ENCODE results near the gene SHLD1.
A peak's percentile ranks its signal among the peaks of the same experiment; 100 is the strongest.

The SHLD1 gene

DNA sequence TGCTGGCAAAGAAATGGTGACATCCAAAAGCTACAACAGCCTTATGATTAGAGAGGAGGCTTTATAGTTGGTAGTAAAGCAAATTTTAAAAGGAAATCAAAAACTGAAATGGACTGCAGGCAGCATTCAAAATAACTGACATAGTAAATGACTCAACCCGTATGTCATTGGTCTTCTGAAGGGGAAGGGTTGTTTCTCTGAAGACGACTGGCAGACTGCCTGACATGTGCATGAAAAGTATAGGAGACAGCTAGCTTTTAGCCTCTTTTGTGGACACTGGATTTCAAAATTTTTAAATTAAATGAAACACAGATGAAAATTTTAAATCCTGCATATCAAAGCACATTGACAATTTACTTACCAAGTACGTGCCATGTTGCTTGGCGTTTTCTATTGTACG lies 109.4 kb downstream of the SHLD1 start:
- DNase-seq = no peak

DNA sequence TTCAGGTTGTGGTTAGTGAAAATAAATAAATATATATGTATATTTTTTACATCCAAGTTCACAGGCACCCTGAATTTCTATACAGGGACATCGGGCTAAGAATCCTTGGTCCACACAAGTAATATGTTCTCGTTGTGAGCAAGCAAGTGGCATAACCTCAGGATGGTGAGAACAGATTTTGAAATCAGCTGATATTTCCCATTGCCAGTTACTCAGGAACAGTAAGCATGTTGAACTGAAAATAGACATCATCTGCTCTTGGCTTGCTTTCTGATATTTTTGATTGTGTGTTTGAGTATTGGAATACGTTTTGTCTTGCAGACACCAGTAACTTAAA lies 112.5 kb downstream of the SHLD1 start:
- no peak for DNase-seq

DNA sequence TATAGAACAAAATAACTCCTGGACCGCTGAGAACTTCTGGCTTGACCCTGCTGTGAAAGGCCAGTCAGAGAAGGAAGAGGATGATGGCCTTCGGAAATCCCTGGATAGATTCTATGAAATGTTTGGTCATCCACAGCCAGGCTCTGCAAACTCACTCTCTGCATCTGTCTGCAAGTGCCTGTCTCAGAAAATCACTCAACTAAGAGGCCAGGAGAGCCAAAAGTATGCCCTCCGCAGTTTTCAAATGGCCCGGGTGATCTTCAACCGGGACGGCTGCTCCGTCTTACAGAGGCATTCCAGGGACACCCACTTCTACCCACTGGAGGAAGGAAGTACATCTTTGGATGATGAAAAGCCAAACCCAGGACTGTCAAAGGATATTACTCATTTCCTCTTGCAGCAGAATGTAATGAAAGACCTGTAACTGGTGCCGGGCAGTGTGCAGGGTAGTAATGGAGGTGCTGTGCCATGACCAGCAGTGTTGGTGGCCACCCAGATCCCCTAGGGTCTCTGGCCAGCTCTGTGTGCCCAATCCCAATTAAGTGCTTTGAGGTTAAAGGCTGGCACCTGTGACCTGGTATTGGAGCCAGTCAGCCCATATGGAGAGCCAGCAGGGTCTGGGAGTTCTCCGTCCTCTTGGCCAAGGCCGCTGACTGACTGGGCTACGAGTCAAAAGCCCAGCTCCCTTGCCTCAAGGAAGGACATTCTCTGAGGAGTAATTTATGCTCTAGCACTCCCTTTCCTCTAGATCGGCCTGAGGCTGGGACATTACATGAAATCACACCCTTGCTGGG lies 113.0 kb downstream of the SHLD1 start:
- DNase-seq = no peak

DNA sequence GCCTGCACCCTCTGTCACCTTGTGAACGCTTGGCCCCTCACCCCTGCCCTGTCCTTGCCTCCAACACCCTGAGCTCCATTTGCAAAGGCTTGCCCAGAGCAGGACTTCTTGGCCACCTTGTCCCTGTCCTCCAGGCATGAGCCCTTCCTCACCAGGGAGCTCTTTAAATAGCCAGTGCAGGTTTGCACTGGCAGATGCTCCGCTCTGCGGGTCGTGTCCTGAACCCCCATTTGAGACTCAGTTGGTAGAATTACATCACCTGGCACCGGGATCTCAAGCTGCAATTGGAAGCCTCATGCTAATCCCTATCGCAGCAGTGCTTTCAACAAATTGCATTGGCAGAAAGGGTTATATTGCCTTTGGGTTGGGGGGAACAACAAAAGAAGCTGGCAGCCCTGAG lies 114.2 kb downstream of the SHLD1 start:
- no peak for DNase-seq

DNA sequence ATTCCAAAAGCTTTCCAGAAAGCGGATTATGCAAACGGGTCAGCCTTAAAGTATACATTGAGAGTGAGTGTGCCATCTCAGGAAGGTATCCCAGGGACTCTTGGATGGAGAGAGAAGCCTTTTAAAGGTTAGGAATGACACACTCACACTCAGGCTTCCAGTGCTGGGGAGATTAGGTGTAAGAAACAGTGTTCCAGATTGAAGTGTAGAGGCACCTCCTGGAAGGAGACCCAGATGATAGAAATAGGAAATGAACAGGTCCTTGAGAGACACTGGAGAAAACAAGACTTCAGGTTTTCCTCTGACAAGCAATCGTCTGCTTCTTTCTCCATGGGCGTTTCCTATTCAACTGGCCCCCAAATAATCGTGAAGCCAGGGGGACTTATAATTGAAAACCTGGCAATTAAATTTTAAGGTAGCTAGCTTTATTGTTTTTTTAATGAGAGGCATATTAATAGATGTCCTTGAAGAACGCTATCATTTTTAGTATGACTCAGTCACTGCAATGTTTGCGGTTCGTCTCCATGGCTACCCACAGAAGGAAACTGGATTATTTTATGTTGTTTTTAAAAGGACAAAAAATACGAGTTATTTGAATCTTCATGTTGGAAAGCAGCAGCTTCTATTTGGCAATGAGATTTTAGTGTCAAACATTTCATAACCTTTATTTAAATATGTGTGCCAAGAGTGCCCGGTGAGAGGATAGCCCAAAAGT lies 114.8 kb downstream of the SHLD1 start:
- DNase-seq = peak in 1 of 3 experiments; percentile 39

DNA sequence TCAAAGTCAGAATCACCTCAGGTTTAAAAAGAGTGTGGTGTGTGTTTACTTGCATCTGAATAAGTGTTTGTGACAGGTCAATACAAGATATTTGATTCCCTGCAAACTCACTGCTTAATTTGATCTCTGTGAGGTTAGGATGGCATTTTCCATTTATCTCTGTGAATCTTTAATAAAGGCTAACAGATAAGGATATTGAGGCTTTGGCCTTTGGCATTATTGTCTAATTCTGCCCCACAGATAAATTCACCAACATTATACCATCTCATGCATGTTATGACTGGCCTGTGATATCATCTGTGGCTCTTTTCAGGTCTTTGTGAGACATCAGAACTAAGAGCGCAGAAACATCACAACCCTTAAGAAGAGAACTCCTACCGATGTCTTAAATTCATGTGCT lies 115.4 kb downstream of the SHLD1 start:
- DNase-seq = no peak

DNA sequence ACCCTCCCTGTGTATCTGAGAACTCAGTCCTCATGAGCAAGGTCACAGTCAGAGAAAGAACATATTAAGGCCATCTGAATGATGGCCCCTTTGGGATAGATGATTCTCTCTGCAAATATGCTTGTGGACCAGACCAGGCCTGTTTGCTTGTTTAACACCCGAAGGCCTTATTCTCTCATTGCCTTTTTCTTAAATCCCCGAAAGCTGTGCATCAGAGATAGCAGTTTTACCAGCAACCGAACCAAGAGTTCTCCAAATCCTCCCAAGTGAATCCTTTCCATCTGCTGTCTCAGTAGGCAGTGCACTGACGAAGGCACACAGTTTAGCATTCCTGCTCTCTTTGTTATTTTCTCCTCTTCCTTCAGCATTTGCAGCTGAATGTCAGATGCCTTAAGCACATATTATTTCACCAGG lies 120.4 kb downstream of the SHLD1 start:
- no peak for DNase-seq

DNA sequence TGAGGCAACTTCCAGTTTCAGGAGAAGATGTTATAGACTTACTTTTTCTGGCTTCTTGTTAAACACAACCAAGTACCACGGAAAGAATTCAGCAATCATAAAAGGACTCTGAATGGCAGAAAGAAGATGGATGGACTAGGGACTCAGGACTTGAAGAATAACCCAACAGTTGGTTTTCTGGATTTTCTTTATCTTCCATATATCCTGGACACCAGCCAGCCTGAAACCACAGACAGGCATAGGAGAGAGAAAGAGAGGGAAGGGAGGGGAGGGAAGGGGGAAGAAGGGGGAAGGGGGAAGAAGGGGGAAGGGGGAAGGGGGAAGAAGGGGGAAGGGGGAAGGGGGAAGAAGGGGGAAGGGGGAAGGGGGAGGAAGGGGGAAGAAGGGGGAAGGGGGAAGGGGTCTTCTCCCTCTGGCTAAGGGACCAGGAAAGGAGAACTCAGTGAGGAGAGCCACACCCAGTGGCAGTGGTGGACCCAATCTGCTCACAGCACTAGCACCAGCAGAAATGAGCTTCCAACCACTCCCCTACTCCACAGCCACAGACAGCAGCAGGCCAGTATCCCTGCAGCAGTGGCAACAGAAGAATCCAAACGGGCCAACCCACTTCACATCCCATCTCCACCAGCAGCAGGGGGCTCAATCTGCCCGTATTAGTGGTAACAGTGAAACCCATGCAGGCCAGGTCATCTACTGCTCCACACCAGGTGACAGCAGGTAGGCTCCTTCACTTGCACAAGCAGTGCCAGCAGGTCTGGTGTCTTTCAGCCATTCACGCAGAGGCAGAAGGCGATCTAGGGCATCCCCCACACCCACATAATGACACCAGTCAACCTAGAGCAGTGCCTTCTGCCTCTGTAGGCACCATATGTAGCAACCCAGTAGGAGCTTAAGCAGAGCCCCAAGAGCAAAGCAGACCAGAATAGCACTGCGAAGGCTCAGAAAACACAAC lies 121.5 kb downstream of the SHLD1 start:
- DNase-seq = no peak

DNA sequence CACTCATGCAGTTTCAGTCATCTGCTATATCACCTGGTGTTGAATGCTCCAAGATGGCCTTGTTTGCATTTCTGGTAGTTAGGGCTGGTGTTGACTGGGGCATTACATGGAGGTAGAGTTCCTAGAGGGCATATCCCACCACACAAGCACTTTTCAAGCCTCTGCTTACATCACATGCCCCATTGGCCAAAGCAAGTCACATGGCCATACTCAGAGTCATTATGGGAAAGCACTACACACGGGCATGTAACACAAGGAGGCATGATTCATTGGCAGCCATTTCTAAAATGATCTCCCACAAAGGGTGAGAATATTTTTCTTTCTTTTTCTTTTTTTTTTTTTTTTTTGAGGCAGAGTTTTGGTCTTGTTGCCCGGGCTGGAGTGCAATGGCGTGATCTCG lies 126.9 kb downstream of the SHLD1 start:
- no peak for DNase-seq

DNA sequence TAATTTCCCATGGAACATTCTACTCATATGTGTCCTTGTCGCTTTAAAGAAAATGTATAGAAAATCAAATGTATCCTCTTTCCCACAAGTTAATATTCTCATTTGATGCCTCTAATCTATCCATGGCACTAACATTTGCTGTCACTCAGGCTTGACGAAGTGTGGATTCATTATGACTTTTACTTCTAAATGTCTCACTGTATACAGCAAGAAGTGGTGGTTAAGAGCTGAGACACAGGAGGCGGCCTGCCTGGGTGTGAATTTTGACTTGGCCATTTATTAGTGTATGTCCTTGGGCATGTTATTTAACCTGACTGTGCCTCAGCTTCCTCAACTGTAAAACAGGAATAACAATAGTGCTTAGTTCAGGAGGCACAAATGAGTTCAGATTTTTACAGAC lies 130.1 kb downstream of the SHLD1 start:
- no peak for DNase-seq

DNA sequence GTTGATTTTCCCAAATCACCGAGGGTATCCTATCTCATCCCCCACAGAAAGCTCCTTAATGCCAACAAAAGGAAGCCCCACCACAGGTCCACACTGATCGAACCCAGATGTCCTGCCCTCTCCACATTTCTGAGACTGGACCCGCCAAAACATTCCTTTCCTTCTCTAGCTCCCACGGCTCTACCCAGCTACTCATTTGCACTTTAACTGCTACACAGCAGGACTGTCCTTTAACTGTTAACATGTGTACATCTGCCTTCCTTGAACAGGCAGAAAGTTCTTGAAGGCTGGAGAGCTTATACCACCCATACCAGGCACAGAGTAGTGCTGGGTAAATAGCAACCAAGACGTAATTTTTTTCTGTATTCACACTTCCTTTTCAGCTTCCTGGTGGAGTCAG lies 131.5 kb downstream of the SHLD1 start:
- DNase-seq = no peak

DNA sequence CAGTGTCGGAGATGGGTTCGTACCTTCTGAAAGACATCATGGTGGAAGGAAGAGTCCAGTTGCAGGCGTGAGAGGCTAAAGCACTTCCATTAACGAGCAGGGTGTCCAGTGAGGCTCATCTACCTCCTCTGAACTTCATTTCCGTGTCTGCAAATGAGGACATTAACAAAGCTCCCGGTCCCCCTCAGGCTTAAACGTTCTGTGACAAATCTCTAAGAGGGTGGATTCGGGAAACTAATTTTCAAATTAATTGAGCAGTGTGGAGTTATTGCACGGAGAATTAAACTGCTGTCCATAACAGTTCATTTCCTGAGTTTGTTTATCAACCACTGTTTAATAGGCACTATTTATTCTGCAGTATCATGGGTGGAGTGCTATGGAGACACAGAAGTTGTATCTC lies 132.0 kb downstream of the SHLD1 start:
- DNase-seq = peak in 1 of 3 experiments; percentile 16

DNA sequence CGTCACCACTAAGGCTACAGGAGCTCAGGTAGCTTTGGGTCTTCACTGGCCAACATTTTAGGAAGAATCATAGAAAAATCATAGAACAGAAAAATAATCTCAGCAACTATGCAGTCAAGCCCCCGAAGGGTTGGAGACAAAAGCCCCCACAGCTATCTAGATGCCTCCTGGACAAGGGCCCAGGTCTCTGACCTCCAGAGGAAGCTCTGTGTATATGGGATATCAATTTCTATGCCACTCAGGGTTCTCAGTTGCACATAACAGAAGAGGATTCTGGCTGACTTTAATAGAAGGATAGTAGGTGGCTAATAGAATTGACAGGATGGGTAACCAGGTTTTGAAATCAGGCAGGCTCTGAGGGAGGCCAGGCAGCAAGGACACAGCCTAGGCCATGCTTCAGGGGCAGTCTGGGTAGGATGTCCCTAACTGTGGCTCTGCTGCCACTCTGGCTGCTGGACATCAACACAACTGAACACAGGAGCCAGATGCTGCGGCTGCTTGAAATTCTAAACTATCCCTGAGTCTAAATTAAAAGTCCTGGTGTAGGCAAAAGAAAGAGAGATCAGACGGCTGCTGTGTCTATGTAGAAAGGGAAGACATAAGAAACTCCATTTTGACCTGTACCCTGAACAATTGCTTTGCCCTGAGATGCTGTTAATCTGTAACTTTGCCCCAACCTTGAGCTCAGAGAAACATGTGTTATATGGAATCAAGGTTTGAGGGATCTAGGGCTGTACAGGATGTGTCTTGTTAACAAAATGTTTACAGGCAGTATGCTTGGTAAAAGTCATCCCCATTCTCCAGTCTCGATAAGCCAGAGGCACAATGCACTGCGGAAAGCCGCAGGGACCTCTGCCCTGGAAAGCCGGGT lies 134.5 kb downstream of the SHLD1 start:
- no peak for DNase-seq

DNA sequence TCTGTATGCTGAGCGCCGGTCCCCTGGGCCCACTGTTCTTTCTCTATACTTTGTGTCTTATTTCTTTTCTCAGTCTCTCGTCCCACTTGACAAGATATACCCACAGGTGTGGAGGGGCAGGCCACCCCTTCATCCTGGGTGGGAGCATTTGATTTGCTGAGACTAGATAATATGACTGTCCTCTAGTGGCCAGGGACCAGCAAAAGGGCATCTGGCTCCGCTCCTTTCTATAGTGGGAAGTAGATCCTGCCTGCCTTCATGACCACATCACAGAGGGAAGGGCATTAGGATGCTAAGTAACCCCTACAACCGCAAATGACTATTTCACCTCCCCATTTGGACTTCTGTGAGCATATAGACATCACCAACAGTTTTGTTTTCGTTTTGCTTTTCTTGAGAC lies 135.7 kb downstream of the SHLD1 start:
- DNase-seq = no peak

DNA sequence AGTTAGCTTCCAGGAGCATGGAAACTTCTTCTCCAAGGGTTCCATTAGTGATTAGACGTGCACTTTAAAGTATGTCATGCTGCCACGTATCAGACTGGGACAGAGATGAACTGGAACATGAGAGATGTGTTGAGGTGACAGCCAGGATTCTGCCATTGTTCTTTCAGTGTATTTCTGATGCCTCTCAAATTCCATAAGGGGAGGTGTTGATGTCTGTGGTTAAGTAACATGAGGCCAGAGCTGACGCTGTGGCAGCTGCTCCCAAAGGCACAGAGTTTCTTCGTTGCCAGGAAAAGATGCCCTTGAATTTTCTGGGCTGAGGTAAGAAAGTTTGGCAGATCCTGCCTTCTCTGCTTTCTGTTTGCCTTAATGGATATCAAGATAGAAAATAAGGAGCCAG lies 136.6 kb downstream of the SHLD1 start:
- peak in 1 of 3 experiments; percentile 46 for DNase-seq

DNA sequence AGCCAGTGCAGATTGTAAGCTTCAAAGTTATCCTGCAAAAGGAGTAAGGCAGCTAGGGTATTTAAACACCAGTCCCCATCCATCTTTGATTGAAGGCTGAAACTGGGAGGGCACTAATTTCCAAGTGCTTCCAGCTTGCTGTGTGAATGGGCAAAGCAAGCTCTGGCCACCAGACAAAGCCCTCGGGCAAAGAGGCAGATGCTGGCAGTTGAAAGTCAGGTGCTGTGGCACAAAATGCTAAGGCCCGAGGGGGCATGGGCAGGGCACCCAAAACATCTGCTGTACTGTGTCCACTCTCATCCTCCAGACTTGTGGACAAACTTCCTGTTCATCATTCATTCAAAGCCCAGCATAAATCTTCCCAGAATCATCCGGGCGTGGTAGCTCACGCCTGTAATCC lies 137.2 kb downstream of the SHLD1 start:
- DNase-seq = peak in 2 of 3 experiments; percentile 33 to 70

DNA sequence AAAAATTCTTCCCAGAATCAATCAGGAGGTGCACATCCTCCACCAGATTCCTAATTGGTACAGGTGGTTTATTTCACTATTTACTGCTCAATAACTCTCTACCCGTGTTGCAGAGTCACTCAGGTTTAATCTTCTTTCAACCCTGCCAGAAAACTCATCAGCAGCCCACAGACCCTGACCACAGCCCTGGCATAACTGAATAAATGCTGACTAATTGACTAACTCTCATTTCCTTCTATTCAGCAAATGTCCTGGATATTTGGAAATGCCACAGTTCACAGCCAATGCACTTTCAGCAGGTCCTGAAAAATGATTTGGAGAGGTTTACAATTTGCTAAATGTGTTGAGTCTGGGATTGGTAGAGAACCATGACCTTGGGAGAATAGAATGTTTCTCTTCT lies 137.8 kb downstream of the SHLD1 start:
- DNase-seq = no peak

DNA sequence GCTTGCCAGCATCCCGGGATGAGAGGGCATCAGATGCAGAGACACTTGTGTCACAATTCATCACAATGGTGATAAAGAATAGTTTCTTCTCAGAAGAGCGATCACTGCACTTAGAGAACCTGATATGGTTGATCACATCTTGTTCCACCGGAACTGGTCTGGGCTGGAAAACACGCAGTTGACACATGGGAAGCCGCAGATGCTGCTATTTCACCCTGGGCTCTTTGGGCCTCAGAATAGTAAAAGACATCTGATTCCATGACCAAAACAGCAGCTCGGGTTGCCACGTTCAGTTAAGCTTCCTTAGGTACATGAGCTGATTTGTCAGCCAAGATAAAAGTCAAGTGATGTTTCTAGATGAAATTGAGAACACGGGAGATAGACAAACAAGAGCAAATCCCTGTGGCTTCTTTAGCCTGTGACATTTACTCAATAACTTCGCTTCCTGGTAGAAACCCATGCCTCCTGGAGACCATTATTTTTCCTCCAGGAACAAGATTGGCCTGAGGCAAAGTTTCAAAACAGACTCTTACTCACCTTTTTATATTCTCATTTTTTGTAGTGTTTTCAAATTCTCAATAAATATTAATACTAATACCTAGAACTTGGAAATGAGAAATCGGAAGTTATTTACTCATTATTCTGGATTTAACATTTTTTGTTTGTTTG lies 140.7 kb downstream of the SHLD1 start:
- DNase-seq = no peak

DNA sequence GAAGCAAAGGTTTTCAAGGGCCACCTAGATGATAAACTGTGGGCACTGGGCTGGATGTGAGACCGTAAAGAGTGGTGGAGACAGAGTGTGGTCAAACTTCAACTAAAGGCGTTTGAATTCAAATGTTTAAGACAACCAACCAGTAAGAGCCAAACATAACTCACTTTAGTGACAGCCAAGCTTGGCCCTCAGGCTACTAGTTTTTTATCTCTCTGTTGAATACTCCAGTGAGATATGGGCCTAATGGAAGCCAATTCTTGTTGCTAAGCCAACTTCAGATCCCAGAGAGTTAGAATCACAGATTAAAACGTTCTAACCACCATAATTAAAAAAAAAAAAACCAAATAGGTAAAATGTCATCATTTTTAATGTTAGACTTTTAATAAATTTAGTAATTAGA lies 142.9 kb downstream of the SHLD1 start:
- no peak for DNase-seq

DNA sequence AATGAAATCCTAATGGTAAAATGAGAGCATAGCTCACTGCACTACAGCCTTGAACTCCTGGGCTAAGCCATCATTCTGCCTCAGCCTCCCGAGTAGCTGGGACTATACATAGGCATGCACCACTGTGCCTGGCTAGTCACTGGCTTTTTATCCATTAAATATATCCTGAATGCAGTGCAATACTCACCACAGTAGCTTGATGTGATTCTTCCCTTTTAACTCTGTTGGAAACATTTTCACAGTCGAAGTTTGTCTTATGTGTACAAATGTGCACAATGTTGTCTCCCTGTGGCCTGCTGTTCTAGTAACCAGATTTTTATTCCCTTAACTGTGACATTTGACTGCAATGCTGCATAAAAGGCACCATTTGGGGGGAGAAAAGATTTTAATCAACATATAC lies 143.4 kb downstream of the SHLD1 start:
- no peak for DNase-seq

DNA sequence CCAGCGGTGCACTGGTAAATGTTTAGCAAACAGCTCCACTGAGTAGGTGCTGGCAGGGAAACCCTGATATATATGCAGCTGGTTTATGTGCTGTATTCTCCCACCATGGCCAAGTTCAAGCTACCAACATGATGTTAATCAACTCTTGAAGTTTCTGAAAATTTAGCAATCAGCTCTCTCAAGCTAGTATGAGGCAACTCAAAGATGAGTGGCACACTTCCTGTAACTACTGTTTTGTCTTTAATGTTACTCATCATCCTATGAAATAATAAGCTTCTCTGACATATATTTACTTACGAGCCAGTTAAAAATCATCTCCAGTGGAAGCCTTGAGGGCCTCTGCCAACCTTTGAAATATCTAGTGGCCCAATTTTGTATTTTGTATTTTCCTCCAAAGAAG lies 145.4 kb downstream of the SHLD1 start:
- DNase-seq = no peak

DNA sequence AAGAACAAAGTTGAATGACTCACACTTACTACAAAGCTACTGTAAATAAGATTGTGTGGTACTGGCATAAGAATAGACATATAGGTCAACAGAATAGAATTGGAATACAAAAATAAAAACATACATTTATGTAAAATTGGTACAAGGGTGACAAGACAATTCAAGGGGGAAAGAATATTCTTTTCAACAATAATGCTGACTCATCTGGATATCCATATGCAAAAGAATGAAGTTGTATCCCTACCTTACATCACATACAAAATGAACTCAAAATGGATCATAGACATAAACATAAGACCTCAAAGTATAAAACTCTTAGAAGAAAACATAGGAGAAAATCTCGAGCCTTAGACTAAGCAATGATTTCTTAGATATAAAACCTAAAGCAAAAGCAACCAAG lies 149.2 kb downstream of the SHLD1 start:
- no peak for DNase-seq

Data from NCI-H1417 (cell line).